CD4-positive, alpha-beta T cell (primary cell): ENCODE results near the gene CLSTN2. TPM values are rescaled to one million over a fixed set of nuclear protein-coding genes. Genes with fewer than 3 reads are reported as not detected.

Experiments used
- ATAC-seq: fragments of 200-7000 bp; cut with Tn5 transposase; one replicate; pipeline ENCODE4 v1.10.0; 2022; ENCODE audit warnings: mild to moderate bottlenecking; ENCODE audit not compliant: poor library complexity
- CTCF ChIA-PET: fragments of 350-600 bp; sonication (Branson Sonifier 250); formaldehyde crosslinking; loops from one replicate; lab custom pipeline; 2021; ENCODE audit warnings: antibody characterized with exemption, inconsistent platforms; lab: Charles Lee
- POLR2A ChIA-PET: fragments of 350-600 bp; sonication (Branson Sonifier 250); formaldehyde crosslinking; loops from one replicate; lab custom pipeline; 2021; ENCODE audit warnings: antibody characterized with exemption, inconsistent platforms; lab: Charles Lee
- DNase-seq, 14 experiments: peaks; one replicate each; pipeline ENCODE4 v3.0.0-alpha.2; 2013 to 2020; ENCODE audit warnings: mixed read lengths in 2 of 14
- H3K27ac ChIP-seq, 2 donors: one replicate each; pipeline versions ENCODE4 v1.5.1 to v1.7.0; 2013; ENCODE audit warnings: low read length in 2 of 2, low read depth in 1 of 2, mild to moderate bottlenecking in 1 of 2
- H3K27me3 ChIP-seq, 2 experiments: 1 replicate in 1 of 2; 2 replicates in 1 of 2; pipeline versions ENCODE4 v1.6.1 to v1.7.0; 2013; ENCODE audit warnings: low read length in 2 of 2, control low read depth in 1 of 2, mild to moderate bottlenecking in 1 of 2, moderate library complexity in 1 of 2; ENCODE audit not compliant: insufficient read depth in 2 of 2, control insufficient read depth in 1 of 2
- H3K36me3 ChIP-seq: one replicate; pipeline ENCODE4 v1.6.1; 2013; ENCODE audit warnings: low read length, control low read depth; ENCODE audit not compliant: insufficient read depth
- H3K4me1 ChIP-seq: one replicate; pipeline ENCODE4 v1.6.1; 2013; ENCODE audit warnings: low read length, control low read depth; ENCODE audit not compliant: insufficient read depth
- H3K4me3 ChIP-seq: one replicate; pipeline ENCODE4 v1.5.1; 2013; ENCODE audit warnings: mild to moderate bottlenecking, low read length, moderate library complexity
- H3K9me3 ChIP-seq, 2 experiments: 1 replicate in 1 of 2; 2 replicates in 1 of 2; pipeline versions ENCODE4 v1.6.1 to v1.7.0; 2013; ENCODE audit warnings: low read length in 2 of 2, mild to moderate bottlenecking in 2 of 2, control low read depth in 1 of 2, moderate library complexity in 1 of 2; ENCODE audit not compliant: control insufficient read depth in 1 of 2, insufficient read depth in 1 of 2
- H3K27ac Mint-ChIP-seq: one replicate; pipeline ENCODE4 v1.8.0; 2020; ENCODE audit warnings: mixed read lengths
- H3K27me3 Mint-ChIP-seq: one replicate; pipeline ENCODE4 v1.8.0; 2021; ENCODE audit warnings: mixed read lengths
- H3K36me3 Mint-ChIP-seq: one replicate; pipeline ENCODE4 v1.8.0; 2021; ENCODE audit warnings: low read depth, mixed read lengths
- H3K4me1 Mint-ChIP-seq: one replicate; pipeline ENCODE4 v1.8.0; 2021; ENCODE audit warnings: low read depth, mixed read lengths
- H3K4me3 Mint-ChIP-seq: one replicate; pipeline ENCODE4 v1.8.0; 2020; ENCODE audit warnings: mild to moderate bottlenecking, mixed read lengths
- H3K9me3 Mint-ChIP-seq: one replicate; pipeline ENCODE4 v1.8.0; 2020; ENCODE audit warnings: mixed read lengths
- CTCF ChIP-seq: fragments of 200-600 bp; IDR thresholded peaks from one replicate; pipeline ENCODE4 v1.8.0; 2022; ENCODE audit warnings: antibody characterized with exemption, mild to moderate bottlenecking
- intact Hi-C, 2 experiments: fragments of 100-400 bp; cut with DNase I in 1 of 2; cut with micrococcal nuclease in 1 of 2; formaldehyde crosslinking; loops; one replicate each; pipeline versions ENCODE4 v1.15.1 to v1.9.0; 2023 to 2025; cut with DNase I, micrococcal nuclease
- total RNA-seq, 174 experiments: library from RNA in 2 of 174; stranded (reverse) in 2 of 174; gene quantifications; one replicate each; pipeline ENCODE4 v1.2.3 and lab custom pipeline; 2021 to 2026

The CLSTN2 gene
- total RNA-seq, 2 experiments from 2014 or later: not detected

- Mint-ChIP-seq H3K4me1 (no peaks in the 10 kb centered on the region), H3K9me3 (no peaks in the 10 kb centered on the region), H3K27ac (no peak overlapping the region), H3K27me3 (peaks cover 18% of the 10 kb centered on the region), H3K4me3 (no peak overlapping the region), H3K36me3 (no peaks in the 10 kb centered on the region)
- DNase-seq: no peak
- Histone ChIP-seq H3K36me3 (no peaks in the 10 kb centered on the region), H3K27me3 (no peaks in the 10 kb centered on the region), H3K4me1 (no peaks in the 10 kb centered on the region), H3K4me3 (no peak overlapping the region), H3K9me3 (peaks cover 0 to 4% of the 10 kb centered on the region in 2 experiments), H3K27ac (no peak overlapping the region)
- CTCF ChIA-PET: no interaction called here
- TF ChIP-seq CTCF: no peak
- POLR2A ChIA-PET: no interaction called here
- ATAC-seq: no peak
- intact Hi-C loops: no loop called here
Observed at GRCh38 chr3:140078940-140079339, 144.0 kb downstream of the CLSTN2 start.

DNA sequence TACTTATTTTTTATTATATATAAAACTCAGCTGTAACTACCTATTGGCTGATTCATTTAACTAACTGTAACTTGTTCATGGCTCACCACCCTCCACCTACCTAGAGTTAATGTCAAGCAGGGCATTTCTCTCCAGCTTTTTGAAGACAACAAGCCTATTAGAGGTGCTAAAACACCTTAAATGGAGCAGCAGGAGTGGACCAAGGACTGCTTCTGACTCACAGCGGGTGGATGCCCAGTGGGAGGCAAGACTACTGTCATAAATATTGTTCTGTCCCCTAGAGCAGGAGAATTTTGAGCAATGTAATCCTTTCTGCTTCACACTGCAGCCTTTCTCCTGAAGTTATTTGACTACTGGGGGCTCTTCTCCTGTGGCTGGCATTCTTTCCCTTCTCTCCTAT is 146.9 kb downstream of the CLSTN2 start:
- ChIA-PET POLR2A (no interaction called here), CTCF (no interaction called here)
- H3K36me3 ChIP-seq: no peaks in the 10 kb centered on the region
- Mint-ChIP-seq H3K27ac (no peak overlapping the region), H3K9me3 (no peaks in the 10 kb centered on the region), H3K36me3 (no peaks in the 10 kb centered on the region), H3K27me3 (peaks cover 10% of the 10 kb centered on the region), H3K4me3 (no peak overlapping the region), H3K4me1 (no peaks in the 10 kb centered on the region)
- DNase-seq (no peak), ATAC-seq (no peak)
- intact Hi-C loops: no loop called here
- no peak for TF ChIP-seq CTCF
- no peaks in the 10 kb centered on the region for H3K4me1 ChIP-seq
- H3K27ac ChIP-seq: no peak overlapping the region
- H3K27me3 ChIP-seq: no peaks in the 10 kb centered on the region
- no peak overlapping the region for H3K4me3 ChIP-seq
- no peaks in the 10 kb centered on the region for H3K9me3 ChIP-seq

- Mint-ChIP-seq H3K27ac (no peak overlapping the region), H3K4me3 (no peak overlapping the region), H3K36me3 (no peaks in the 10 kb centered on the region), H3K9me3 (no peaks in the 10 kb centered on the region), H3K27me3 (peaks cover 9% of the 10 kb centered on the region), H3K4me1 (no peaks in the 10 kb centered on the region)
- no peaks in the 10 kb centered on the region for H3K9me3 ChIP-seq
- TF ChIP-seq CTCF: no peak
- ChIA-PET CTCF (no interaction called here), POLR2A (no interaction called here)
- DNase-seq (no peak), ATAC-seq (no peak)
- peaks cover 0 to 2% of the 10 kb centered on the region in 2 experiments for H3K27me3 ChIP-seq
- H3K4me3 ChIP-seq: no peak overlapping the region
- intact Hi-C loops: no loop called here
- no peak overlapping the region for H3K27ac ChIP-seq
- H3K36me3 ChIP-seq: no peaks in the 10 kb centered on the region
- H3K4me1 ChIP-seq: no peaks in the 10 kb centered on the region
Observed at GRCh38 chr3:140085001-140085400, 150.0 kb downstream of the CLSTN2 start.
